Urothelium cell line (cell line): ENCODE measurements around the gene VPS50.
"Not testable (repeated sequence)": the region's sequence is repeated elsewhere in the genome, so short reads cannot be mapped to it uniquely, and the experiment has no call there.

ENCODE experiments used
- DNase-seq: peaks from one replicate; pipeline ENCODE4 v3.0.0; 2011; ENCODE audit warnings: low spot score, mixed read lengths
- FAIRE-seq: peaks from 2 replicates; lab custom pipeline; 2011; peaks lifted over from hg19 to GRCh38; lab: Jason Lieb, UNC

Gene VPS50

GRCh38 chr7:93327006-93327633 is 95.0 kb downstream of the VPS50 start:
- DNase-seq (peak; percentile 67), FAIRE-seq (no peak)

GRCh38 chr7:93331706-93332105 is 99.5 kb downstream of the VPS50 start:
- FAIRE-seq (no peak), DNase-seq (no peak)

DNA sequence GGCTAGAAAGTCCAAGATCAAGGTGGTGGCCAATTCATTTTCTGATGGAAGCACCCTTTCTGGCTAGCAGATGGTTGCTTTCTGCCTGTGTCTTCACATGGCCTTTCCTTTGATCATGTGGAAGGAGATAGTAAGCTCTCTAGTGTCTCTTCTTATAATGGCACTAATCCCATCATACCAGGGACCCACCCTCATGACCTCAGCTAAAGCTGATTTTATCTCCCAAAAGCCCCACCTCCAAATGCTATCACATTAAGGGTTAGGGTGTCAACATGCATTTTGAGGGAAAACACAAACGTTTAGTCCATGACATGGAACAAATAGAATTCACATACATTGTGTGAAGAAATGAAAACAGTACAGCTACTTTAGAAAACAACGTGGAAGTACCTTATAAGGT is 100.0 kb downstream of the VPS50 start:
- FAIRE-seq = peak; percentile 32
- no peak for DNase-seq

- no peak for DNase-seq
- FAIRE-seq = no peak
Observed at GRCh38 chr7:93337052-93337451, 104.9 kb downstream of the VPS50 start.

- not testable (repeated sequence) for FAIRE-seq, DNase-seq
Observed at GRCh38 chr7:93342178-93342577, 110.0 kb downstream of the VPS50 start.

DNA sequence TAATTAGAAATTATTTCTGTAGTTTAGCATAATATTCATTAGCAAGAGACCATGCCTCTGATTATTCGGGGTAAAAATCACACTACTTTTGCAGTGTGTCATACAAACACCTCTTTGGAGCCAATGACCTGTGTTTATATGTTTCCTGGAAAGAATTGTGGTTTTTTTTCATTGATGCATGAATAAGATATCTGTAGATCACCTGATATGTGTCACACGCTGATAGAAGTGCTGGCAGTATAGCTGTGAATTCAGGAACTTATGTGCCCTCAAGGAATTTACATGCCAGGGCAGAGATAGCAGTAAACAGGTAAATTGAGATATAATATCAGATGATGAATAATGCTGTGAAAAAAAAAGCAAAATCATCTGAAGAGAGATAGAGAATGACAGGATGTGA is 118.2 kb downstream of the VPS50 start:
- DNase-seq (no peak), FAIRE-seq (no peak)

DNA sequence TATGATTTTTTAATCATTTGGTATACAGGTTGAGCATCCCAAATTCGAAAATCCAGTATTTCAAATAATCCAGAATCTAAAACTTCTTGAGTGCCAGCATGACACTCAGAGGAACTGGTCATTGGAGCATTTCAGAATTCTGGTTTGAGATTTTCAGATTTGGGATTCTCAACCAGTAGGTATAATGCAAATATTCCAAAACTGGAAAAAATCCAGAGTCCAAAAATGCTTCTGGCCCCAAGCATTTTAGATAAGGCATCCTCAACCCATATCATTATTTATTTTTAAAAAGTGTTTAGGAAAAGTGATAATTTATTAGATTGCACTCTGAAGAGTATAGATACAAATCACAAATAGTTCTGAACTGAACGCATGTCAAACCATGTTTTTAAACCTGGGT is 120.7 kb downstream of the VPS50 start:
- DNase-seq (no peak), FAIRE-seq (no peak)

DNA sequence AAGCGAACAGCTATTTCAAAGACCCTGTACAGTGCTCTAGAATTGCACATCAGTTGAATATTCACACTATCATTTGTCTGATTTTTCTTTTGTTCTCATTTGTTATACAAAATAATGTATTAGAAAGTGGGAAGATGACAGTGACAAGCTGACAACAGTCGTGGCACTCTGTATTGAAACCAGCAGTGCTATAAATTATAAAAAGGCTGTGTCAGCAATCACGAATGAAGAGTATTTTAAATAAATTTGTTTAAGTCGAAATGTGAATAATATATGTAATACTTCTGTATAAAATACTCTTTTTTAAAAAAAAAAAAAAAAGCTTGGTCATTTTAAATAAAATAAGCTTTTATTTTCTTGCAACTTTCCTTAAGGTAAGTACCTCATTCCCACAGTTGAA is 122.6 kb downstream of the VPS50 start:
- no peak for DNase-seq
- FAIRE-seq = no peak

DNA sequence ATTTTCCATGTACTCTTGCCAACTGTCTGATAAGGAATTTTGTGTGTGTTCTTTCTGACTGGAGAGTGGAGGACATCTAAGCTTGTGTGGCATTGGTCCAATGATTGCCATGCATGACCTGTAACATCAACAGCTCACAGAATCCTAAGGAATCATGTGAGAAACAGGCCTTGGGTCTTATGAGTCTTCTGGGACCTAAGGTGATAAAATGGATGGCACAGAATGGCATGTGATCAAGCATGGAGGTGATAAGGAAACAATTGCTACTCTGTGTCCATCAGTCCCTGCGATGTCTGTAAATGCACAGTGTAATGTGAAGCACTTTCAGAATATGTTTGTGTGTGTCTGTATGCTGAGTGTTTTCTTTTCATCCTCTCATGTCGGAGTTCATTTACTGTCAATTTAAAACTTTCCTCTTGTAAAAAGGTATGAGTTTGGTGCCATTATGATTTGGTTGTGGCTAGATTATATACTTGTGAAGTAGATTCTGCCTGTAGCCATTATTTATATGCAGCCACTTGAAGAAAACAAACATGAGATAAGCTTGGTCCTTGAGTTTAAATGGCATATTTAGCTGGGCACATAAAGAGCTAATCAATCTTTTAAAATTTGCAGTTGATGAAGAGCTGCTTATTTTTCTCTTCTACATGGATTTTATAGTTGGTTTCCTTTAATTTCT is 127.5 kb downstream of the VPS50 start:
- DNase-seq (no peak), FAIRE-seq (peak; percentile 94)

GRCh38 chr7:93361853-93362252 is 129.7 kb downstream of the VPS50 start:
- no peak for FAIRE-seq

DNA sequence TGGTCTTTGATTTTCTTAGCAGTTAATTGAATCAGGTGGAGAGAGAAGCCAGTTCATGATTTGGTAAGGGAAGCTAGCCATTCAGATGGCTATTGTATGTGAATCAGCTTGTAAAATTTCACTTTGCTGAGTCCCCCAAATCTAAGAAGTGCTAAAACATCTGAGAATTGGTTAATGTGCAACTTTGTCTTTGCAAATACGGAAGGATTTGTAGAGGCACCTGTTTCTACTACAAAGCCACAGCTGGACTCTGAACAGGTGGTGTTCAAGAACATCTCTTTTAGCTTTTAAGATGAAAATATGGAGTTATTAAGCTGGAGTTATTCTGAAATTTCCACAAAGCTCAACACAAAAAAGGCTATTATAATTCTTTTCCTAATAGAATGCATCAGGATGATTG is 132.6 kb downstream of the VPS50 start:
- FAIRE-seq (no peak), DNase-seq (no peak)

More at GRCh38 chr7:93361853-93362252, 129.7 kb downstream of the VPS50 start:
- no peak for DNase-seq

DNA sequence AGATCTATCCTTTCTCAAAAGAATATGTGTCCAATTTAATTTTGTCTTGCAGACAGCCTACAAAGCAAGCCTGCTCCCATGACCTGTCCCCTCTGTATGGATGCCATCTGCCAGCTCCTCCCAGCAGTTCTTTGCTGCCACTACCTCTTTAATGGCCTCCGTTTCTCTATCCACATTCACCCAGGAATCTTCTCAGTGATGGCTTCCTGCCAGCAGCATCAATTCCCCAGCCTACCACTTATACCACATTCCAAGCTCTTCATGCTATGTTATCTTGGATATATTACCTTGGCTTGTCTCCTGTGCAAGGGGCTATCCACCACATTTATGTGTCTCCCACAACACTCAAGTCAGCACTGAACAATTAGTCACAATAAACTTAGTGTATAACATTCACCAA is 133.2 kb downstream of the VPS50 start:
- DNase-seq (no peak), FAIRE-seq (no peak)

- FAIRE-seq = no peak
Observed at GRCh38 chr7:93366816-93367215, 134.7 kb downstream of the VPS50 start.

GRCh38 chr7:93367254-93367653 is 135.1 kb downstream of the VPS50 start:
- no peak for DNase-seq
- FAIRE-seq = no peak

More at GRCh38 chr7:93366816-93367215, 134.7 kb downstream of the VPS50 start:
- no peak for DNase-seq

DNA sequence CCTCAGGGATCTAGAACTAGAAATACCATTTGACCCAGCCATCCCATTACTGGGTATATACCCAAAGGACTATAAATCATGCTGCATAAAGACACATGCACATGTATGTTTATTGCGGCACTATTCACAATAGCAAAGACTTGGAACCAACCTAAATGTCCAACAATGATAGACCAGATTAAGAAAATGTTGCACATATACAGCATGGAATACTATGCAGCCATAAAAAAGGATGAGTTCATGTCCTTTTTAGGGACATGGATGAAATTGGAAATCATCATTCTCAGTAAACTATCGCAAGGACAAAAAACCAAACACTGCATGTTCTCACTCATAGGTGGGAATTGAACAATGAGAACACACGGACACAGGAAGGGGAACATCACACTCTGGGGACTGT is 138.8 kb downstream of the VPS50 start:
- not testable (repeated sequence) for FAIRE-seq, DNase-seq

- DNase-seq (no peak), FAIRE-seq (no peak)
Observed at GRCh38 chr7:93373537-93373936, 141.4 kb downstream of the VPS50 start.

DNA sequence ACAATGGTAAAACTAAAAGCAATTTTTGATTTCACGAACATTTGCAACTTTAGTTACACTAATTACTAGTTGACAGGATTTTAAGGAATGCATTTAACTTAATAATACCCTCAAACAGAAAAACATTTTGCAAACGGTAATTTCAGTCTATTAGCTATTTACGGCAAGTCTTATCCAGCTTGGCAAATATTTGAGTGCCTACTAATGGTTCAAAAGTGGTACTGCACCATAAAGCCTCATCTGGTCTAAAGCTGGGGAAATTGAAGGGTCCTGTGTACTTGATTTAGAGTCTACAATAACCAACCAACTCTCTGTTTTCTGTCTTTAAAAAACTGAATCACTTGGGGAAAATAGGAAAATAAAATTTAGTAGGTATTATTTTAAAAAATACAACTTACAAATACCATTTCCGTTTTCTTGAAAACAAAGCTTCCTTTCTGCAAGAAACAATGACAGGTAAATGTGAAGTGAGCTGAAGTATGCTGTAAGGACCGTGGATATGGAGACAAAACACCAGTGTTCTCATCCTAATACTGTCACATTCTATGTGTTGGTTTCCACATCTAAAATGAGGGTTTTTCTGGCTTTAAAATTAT is 142.3 kb downstream of the VPS50 start:
- DNase-seq (peak; percentile 38), FAIRE-seq (no peak)

DNA sequence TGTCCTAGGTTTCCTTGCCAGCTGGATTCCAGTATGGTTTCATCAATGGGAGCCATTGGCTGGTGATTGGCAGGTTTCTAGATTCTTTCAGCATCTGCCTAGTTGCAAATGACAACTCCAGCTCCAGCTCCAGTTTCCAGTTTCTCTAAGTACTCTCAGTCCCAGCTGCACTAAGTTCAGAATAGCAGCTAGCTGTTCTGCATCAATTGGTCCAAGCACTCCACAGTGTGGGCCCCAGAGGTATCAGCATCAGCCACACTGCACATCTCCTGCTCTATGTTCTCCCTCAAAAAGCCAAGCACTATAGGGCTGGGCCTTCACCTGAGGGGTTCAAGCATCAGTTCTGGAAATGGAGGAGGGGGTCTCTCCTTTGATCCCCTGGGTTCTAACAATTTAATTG is 143.4 kb downstream of the VPS50 start:
- FAIRE-seq = no peak

DNA sequence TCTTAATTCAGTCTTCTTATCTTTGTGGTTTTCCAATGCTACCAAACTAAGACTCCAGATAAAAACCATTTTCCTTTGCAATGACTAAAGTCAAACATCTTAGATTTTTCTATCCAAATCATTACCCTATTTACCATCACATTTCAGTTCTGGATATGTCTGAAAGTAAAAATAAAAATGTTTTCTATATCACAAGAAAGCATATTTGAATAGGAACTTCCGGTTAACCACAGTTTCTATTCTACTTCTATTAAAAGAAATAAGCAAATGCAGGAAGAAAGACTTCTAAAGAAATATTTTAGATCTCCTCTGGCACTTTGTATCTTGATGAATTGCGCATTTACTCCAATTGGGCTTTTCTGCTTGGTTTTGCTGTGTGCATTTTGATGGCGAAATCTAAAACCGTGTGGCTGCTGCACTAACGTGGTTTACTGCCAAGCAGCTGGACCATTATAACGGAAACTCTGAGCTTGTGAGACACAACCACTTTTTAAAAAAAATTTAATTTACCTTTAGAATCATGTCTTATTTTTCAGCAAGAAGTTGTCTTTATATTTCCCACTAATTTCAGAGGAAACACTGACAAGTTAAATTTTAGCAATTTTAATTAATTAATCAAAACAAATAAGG is 146.1 kb downstream of the VPS50 start:
- FAIRE-seq = no peak
- DNase-seq = no peak

More for the DNA sequence above, 143.4 kb downstream of the VPS50 start:
- no peak for DNase-seq

DNA sequence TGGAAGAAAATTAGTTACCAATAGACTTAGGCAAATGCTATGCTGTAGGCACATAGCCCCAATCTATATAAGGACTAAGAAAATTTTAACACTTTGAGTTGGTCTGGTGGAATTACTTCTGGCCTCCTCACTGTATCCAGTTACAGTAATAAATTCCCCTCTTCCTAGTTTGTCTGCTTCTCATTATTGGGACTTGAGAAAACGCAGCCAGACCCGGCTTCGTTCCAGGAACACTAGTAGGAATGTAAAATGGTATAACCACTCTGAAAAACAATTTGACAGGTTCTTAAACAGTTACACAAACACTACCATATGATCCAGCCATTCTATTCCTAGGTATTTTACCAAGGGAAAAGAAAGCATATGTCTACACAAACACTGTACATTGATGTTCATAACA is 150.2 kb downstream of the VPS50 start:
- DNase-seq (no peak), FAIRE-seq (no peak)

DNA sequence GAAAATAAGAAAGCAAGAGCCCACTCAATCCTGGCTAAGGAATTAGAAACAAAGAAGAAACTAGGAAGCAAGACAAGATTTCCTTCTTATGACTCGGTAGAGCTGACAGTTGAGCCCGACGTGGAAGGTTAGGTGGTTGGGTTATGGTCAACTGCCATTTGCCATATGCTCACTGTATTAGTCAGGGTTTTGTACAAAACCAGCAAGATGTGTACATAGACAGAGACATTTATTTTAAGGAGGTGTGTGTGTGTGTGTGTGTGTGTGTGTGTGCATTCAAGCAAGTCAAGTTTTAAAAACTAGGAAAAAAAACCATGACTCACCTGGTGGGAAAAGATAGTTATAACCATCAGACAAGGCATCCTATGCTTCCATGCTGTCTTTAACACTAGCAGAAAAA is 158.5 kb downstream of the VPS50 start:
- FAIRE-seq = no peak

GRCh38 chr7:93392984-93393383 is 160.8 kb downstream of the VPS50 start:
- FAIRE-seq = no peak
- DNase-seq = no peak

More for the DNA sequence above, 158.5 kb downstream of the VPS50 start:
- DNase-seq = no peak
